CD4-positive, alpha-beta T cell (primary cell): Measurements from ENCODE around the gene RIC8B. TPM values are rescaled to one million over a fixed set of nuclear protein-coding genes. Genes with fewer than 3 reads are reported as not detected.

Experiments used
- ATAC-seq: fragments of 200-7000 bp; cut with Tn5 transposase; one replicate; pipeline ENCODE4 v1.10.0; 2022; ENCODE audit warnings: mild to moderate bottlenecking; ENCODE audit not compliant: poor library complexity
- CTCF ChIA-PET: fragments of 350-600 bp; sonication (Branson Sonifier 250); formaldehyde crosslinking; loops from one replicate; lab custom pipeline; 2021; ENCODE audit warnings: antibody characterized with exemption, inconsistent platforms; lab: Charles Lee
- POLR2A ChIA-PET: fragments of 350-600 bp; sonication (Branson Sonifier 250); formaldehyde crosslinking; loops from one replicate; lab custom pipeline; 2021; ENCODE audit warnings: antibody characterized with exemption, inconsistent platforms; lab: Charles Lee
- DNase-seq, 14 experiments: peaks; one replicate each; pipeline ENCODE4 v3.0.0-alpha.2; 2013 to 2020; ENCODE audit warnings: mixed read lengths in 2 of 14
- H3K27ac ChIP-seq, 2 donors: one replicate each; pipeline versions ENCODE4 v1.5.1 to v1.7.0; 2013; ENCODE audit warnings: low read length in 2 of 2, low read depth in 1 of 2, mild to moderate bottlenecking in 1 of 2
- H3K27me3 ChIP-seq, 2 experiments: 1 replicate in 1 of 2; 2 replicates in 1 of 2; pipeline versions ENCODE4 v1.6.1 to v1.7.0; 2013; ENCODE audit warnings: low read length in 2 of 2, control low read depth in 1 of 2, mild to moderate bottlenecking in 1 of 2, moderate library complexity in 1 of 2; ENCODE audit not compliant: insufficient read depth in 2 of 2, control insufficient read depth in 1 of 2
- H3K36me3 ChIP-seq: one replicate; pipeline ENCODE4 v1.6.1; 2013; ENCODE audit warnings: low read length, control low read depth; ENCODE audit not compliant: insufficient read depth
- H3K4me1 ChIP-seq: one replicate; pipeline ENCODE4 v1.6.1; 2013; ENCODE audit warnings: low read length, control low read depth; ENCODE audit not compliant: insufficient read depth
- H3K4me3 ChIP-seq: one replicate; pipeline ENCODE4 v1.5.1; 2013; ENCODE audit warnings: mild to moderate bottlenecking, low read length, moderate library complexity
- H3K9me3 ChIP-seq, 2 experiments: 1 replicate in 1 of 2; 2 replicates in 1 of 2; pipeline versions ENCODE4 v1.6.1 to v1.7.0; 2013; ENCODE audit warnings: low read length in 2 of 2, mild to moderate bottlenecking in 2 of 2, control low read depth in 1 of 2, moderate library complexity in 1 of 2; ENCODE audit not compliant: control insufficient read depth in 1 of 2, insufficient read depth in 1 of 2
- H3K27ac Mint-ChIP-seq: one replicate; pipeline ENCODE4 v1.8.0; 2020; ENCODE audit warnings: mixed read lengths
- H3K27me3 Mint-ChIP-seq: one replicate; pipeline ENCODE4 v1.8.0; 2021; ENCODE audit warnings: mixed read lengths
- H3K36me3 Mint-ChIP-seq: one replicate; pipeline ENCODE4 v1.8.0; 2021; ENCODE audit warnings: low read depth, mixed read lengths
- H3K4me1 Mint-ChIP-seq: one replicate; pipeline ENCODE4 v1.8.0; 2021; ENCODE audit warnings: low read depth, mixed read lengths
- H3K4me3 Mint-ChIP-seq: one replicate; pipeline ENCODE4 v1.8.0; 2020; ENCODE audit warnings: mild to moderate bottlenecking, mixed read lengths
- H3K9me3 Mint-ChIP-seq: one replicate; pipeline ENCODE4 v1.8.0; 2020; ENCODE audit warnings: mixed read lengths
- intact Hi-C, 2 experiments: fragments of 100-400 bp; cut with DNase I in 1 of 2; cut with micrococcal nuclease in 1 of 2; formaldehyde crosslinking; loops; one replicate each; pipeline versions ENCODE4 v1.15.1 to v1.9.0; 2023 to 2025; cut with DNase I, micrococcal nuclease
- total RNA-seq, 174 experiments: library from RNA in 2 of 174; stranded (reverse) in 2 of 174; gene quantifications; one replicate each; pipeline ENCODE4 v1.2.3 and lab custom pipeline; 2021 to 2026
- TF ChIP-seq, protein P1 (sequence below): fragments of 200-600 bp; IDR thresholded peaks from one replicate; pipeline ENCODE4 v1.8.0; 2022; ENCODE audit warnings: antibody characterized with exemption, mild to moderate bottlenecking

RIC8B gene
- total RNA-seq, 2 experiments from 2014 or later = 5.5 to 9.0 TPM

DNA sequence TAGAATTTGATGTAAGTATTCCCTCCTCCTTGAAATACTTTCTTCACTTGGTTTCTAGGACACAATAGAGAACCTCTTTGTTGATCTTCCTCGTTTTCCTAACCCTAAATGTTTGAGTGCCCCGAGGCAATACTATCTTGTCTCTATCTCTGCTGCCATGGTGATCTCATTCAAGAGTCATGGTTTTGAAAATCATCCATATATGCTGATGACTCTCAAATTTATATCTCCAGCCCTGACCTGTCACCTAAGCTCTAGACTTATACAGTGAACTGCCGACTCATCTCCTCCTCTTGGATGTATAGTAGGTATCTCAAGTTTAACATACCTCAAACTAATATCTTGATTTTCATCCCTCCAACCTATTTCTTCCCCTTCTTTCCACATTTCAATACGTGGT is 71.4 kb downstream of the RIC8B start:
- no peak for DNase-seq
- Mint-ChIP-seq H3K27ac (no peak overlapping the region), H3K4me1 (peaks cover 9% of the 10 kb centered on the region), H3K9me3 (no peaks in the 10 kb centered on the region), H3K27me3 (no peaks in the 10 kb centered on the region), H3K4me3 (no peak overlapping the region), H3K36me3 (peaks cover 18% of the 10 kb centered on the region)
- ChIA-PET CTCF (no interaction called here), POLR2A (no interaction called here)
- H3K4me3 ChIP-seq = no peak overlapping the region
- H3K9me3 ChIP-seq = no peaks in the 10 kb centered on the region
- intact Hi-C loops = loop anchor here in 1 of 2 experiments (5.0 kb wide), 1 partner anchor 71 kb away; no protein-coding TSS in a partner anchor
- peaks cover 44% of the 10 kb centered on the region for H3K36me3 ChIP-seq
- no peaks in the 10 kb centered on the region for H3K4me1 ChIP-seq
- no peak overlapping the region for H3K27ac ChIP-seq
- TF ChIP-seq, protein P1, sequence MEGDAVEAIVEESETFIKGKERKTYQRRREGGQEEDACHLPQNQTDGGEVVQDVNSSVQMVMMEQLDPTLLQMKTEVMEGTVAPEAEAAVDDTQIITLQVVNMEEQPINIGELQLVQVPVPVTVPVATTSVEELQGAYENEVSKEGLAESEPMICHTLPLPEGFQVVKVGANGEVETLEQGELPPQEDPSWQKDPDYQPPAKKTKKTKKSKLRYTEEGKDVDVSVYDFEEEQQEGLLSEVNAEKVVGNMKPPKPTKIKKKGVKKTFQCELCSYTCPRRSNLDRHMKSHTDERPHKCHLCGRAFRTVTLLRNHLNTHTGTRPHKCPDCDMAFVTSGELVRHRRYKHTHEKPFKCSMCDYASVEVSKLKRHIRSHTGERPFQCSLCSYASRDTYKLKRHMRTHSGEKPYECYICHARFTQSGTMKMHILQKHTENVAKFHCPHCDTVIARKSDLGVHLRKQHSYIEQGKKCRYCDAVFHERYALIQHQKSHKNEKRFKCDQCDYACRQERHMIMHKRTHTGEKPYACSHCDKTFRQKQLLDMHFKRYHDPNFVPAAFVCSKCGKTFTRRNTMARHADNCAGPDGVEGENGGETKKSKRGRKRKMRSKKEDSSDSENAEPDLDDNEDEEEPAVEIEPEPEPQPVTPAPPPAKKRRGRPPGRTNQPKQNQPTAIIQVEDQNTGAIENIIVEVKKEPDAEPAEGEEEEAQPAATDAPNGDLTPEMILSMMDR = no peak
- H3K27me3 ChIP-seq = no peaks in the 10 kb centered on the region
- ATAC-seq = no peak

DNA sequence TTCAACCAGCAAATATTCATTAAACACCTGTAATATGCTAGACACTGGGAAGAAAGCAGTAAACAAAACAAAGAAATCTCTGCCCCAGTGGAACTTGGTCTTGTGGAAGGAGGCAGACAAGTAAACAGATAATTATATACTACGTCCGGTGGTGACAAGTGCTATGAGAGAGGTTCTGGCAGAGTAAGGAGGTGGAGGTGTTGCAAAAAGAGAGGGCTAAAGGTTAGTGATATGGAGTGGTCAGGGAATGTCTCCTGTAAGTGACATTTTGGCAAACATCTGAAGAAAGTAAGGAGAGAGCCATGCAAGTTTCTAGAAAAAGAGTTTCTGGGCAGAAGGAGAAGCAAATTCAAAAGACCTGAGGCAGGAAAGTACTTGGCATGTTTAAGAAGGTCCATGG is 73.4 kb downstream of the RIC8B start:
- ChIA-PET POLR2A (no interaction called here), CTCF (no interaction called here)
- TF ChIP-seq, protein P1 = no peak
- Mint-ChIP-seq H3K4me3 (no peak overlapping the region), H3K9me3 (no peaks in the 10 kb centered on the region), H3K27me3 (no peaks in the 10 kb centered on the region), H3K36me3 (peaks cover 23% of the 10 kb centered on the region), H3K4me1 (no peaks in the 10 kb centered on the region), H3K27ac (no peak overlapping the region)
- ATAC-seq (no peak), DNase-seq (no peak)
- intact Hi-C loops = loop anchor here in 1 of 2 experiments (5.0 kb wide), 1 partner anchor 69 kb away; no protein-coding TSS in a partner anchor
- H3K27me3 ChIP-seq = no peaks in the 10 kb centered on the region
- no peaks in the 10 kb centered on the region for H3K9me3 ChIP-seq
- H3K4me3 ChIP-seq = no peak overlapping the region
- H3K36me3 ChIP-seq = peaks cover 55% of the 10 kb centered on the region
- H3K4me1 ChIP-seq = no peaks in the 10 kb centered on the region
- no peak overlapping the region for H3K27ac ChIP-seq

DNA sequence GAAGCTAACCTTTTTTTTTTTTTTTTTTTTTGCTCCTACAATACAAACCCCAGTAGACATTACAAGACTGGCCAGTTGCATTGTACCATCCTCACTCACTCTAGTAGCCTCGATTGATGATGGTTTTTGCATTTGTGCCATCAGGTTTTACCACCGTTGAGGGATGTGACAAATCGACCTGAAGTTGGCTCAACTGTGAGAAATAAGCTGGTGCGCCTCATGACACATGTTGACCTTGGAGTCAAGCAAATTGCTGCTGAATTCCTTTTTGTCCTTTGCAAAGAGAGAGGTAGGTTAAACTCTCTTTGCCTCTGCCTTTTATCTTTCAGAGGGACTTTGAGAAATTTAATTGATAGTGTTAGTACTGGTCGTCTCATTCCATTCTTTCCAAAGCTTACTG is 76.8 kb downstream of the RIC8B start:
- H3K4me1 Mint-ChIP-seq = peaks cover 5% of the 10 kb centered on the region
- intact Hi-C loops = no loop called here
- H3K4me3 ChIP-seq = no peak overlapping the region
- peaks cover 7% of the 10 kb centered on the region for H3K4me1 ChIP-seq
- TF ChIP-seq, protein P1 = no peak
- no peaks in the 10 kb centered on the region for H3K27me3 Mint-ChIP-seq
- H3K4me3 Mint-ChIP-seq = no peak overlapping the region
- ATAC-seq (no peak), DNase-seq (no peak)
- no peaks in the 10 kb centered on the region for H3K9me3 Mint-ChIP-seq
- POLR2A ChIA-PET = no interaction called here
- H3K27ac ChIP-seq = no peak overlapping the region
- H3K27me3 ChIP-seq = no peaks in the 10 kb centered on the region
- H3K9me3 ChIP-seq = no peaks in the 10 kb centered on the region
- H3K36me3 Mint-ChIP-seq = peaks cover 28% of the 10 kb centered on the region
- CTCF ChIA-PET = no interaction called here
- H3K27ac Mint-ChIP-seq = no peak overlapping the region
- peaks cover 35% of the 10 kb centered on the region for H3K36me3 ChIP-seq
